ENCODE data around the gene IQCH.

Gene IQCH

DNA sequence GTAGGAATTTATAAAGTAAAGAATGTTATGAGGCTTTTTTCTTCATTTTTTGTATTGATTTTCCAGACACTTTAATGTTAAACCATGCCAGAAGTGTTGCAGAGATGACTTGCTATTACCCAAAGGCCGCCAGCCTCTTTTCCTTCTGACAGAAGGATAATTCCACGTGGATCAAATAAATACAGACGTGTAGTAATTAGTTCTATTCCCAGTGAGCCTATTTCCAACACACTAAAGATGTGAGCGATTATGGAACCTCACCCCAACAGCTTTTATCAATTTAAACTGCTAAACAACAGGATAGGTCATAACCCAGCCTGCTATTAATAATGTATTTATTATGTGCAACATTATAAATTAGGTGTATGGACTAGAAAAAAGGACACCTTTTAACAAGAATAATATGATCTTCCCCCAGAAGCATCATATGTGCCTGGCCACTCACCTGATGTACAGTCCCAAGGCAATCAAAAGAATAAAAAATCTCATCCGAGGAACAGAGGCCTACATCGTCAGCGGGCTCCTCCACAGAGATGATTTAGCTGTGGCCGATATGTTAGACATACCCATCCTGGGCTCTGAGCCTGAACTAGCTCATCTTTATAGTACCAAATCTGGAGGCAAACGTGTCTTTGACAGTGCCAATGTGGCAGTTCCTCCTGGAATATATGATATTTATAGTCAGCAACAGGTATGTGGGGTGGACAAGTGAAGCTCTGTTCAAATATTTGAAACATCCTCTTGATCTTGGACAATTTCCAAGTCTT lies 140.5 kb downstream of the IQCH start:
- DNase-seq (ENCODE audit: low spot score), result no peak

DNA sequence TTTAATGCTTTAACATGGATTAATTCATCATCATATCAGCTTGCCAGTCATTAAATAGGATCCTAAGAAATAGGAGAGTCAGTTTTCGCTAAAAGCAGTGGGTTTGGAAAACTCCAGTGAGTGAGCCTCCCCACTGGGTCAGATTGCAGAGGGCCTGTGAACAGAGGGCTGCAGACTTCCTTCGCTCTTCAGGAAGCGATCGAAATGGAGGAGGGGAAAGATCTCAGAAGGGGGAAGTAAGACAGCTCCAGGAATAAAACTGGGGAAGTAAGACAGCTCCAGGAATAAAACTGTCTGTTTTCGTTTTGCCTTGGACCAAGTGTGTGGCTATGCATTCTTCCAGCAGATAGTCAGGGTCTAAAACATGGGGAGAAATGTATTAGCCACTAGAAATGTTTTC lies 141.5 kb downstream of the IQCH start:
- DNase-seq (ENCODE audit: low spot score), result no peak

DNA sequence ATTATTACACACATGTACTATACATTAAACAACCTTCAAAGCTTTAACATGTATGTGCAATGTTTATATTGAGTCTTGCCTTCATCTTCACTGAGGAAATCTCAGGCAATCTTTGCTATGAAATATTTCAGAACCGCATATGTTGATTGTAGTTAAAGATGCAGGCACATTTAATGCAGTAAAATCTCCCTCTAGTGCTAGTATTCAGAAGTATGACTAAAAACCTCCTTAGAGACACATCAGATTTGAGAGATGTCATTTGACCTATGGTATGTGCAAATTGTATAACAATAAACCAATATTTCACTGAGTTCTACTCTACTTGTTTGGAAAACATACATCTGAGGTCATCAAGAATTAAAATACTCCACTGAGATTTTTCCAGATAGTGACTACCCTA lies 142.6 kb downstream of the IQCH start:
- DNase-seq (ENCODE audit: low spot score), result no peak

DNA sequence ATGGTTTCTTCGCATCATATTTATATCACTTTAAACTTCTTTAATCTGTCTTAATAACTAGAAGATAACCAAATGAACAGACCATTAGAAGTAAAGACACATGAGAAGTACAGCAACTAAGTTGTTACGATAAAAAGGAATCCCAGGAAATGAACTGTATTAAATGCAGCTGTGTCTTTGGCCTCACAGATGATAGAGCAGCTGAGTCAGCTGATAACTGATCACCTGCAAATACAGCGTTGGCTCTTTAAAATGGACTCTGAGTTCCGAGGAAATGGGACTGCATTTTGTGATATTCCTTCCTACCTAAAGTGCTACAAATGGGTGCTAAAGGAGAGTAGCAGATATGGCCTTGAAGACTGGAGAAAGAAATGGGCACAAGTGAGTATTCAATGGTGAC lies 145.3 kb downstream of the IQCH start:
- no peak for DNase-seq (ENCODE audit: low spot score)

DNA sequence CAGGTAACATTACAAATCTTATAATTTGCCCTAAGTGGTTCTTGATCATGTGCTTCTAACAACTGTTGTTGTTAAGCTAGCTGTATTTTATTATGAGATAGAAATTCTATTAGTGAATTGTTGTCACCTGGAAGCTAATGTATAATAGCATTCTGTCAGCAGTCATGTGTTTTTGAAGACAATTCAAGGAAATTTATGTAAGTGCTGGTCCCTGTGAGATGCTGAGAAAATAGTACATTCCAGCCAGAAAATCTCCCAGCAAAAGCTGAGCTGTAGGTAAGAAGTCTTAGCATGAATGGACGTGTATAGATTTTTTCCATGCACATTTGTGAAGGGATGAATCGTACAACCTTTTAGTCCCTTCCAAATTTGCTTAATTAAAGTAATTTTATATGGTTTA lies 146.3 kb downstream of the IQCH start:
- no peak for DNase-seq (ENCODE audit: low spot score)

DNA sequence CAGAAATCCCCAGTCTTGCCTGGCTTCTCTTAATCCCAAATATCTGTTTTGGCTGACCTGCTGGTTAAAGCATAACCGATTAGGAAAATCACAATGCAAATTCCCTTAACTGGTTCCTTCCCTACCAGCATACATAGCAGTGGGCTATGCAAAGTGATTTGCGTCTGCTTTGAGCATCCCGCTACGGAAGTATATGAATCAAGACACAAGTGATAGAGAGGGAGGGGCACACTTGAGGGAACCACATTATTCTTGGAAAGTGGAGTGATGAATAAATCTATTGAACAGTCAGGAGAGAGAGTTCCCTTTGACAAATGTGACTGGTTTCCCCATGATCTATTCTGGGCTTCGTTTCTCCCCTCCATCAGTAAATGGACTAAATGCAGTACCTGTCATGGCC lies 146.8 kb downstream of the IQCH start:
- DNase-seq (ENCODE audit: low spot score), result no peak

DNA sequence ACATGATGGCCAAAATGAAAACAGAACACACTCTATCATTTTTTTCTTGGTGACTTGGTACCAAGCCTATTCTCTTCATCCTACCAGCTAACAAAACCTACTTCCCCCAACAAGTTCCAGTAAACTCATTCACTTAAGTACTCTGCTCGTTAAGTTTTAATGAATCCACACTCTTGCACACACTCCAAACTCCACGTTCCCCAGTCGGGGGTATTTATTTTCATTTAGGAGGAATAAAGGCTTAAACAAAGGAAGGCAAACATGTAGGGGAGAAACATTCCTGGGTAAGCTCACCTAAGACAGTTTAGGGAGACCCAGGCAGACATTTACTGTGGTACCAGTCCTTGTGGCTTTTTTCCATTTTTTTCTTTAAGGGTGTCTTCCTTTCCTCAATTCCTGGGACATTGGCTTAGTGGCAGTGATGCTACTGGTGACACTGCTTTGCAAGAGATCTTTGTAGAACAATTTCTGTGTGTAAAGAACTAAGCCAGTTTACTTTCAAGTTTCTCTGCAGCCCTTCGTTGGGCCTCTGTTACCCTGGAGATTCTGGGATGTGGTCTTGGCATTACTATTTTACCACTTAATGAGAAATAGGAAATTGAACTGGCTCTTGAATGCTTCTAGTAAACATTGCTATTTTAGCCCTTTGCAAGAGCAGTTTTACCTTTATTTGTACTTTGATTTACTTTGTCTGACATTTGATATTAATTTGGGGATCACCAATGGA lies 149.0 kb downstream of the IQCH start:
- no peak for DNase-seq (ENCODE audit: low spot score)

DNA sequence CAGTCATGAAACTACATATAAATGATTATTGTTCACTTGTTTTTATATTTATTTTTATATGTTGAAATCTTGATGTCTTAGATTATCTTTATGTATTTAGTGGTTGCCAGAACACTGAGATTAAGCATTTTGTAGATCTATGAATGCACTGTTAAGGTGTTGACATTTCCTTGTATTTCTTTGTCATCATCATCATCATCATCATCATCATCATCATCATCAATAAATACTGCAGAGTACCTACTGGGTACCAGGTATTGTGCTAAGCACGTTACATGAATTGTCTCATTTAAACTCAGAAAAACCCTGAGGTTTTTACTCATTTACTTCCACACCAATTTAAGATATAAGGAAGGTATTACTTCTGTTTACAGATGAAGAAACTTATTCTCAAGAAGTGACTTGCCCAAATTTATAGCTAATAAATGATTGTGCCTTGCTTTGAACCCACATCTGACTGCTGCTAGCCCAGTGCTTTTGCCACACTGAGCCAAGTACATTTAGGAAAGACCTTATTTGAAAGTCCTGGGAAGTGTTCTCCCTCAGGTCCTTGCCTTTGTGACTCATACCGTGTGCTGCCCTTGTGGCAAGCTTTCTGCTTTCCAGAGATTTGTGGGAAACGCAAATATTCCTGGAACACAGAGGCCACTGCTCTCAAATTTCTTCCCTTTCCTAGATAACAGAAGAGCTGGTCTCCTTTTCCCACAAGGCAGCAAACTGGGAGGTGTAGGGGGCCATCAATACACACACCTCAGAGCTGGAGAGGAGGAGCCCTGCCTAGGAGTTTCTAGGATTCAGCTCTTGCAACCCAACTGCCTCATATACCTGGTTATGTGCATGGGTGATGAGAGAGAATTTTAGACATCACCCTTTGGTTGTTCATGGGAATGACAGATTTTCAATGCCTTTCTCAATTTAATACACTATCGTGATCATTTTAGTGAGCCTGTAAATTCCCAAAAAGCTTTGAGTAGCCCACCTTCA lies 150.9 kb downstream of the IQCH start:
- DNase-seq (ENCODE audit: low spot score), result no peak

DNA sequence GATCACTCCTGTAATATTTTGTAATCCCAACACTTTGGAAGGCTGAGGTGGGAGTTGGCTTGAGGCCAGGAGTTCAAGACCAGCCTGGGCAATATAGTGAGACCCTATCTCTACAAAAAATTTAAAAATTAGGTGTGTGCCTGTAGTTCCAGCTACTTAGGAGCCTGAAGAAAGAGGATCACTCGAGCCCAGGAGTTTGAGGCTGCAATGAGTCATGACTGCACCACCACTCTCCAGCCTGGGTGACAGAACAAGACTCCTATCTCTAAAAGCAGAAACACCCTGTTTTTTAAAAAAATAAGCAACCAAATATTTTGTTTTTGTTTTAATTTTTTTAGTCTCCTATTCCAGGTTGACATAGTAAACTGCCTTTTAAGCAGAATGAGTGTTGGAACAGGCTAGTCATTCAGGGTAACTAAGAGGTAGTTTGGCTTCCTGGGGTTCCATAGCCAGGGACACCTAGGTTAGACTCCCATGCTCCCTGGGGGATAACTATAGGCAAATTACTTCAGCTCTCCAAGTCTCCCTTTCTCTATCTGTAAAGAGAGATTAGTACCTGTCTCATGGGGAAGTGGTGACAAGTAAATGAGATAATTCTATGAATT lies 151.8 kb downstream of the IQCH start:
- no peak for DNase-seq (ENCODE audit: low spot score)

DNA sequence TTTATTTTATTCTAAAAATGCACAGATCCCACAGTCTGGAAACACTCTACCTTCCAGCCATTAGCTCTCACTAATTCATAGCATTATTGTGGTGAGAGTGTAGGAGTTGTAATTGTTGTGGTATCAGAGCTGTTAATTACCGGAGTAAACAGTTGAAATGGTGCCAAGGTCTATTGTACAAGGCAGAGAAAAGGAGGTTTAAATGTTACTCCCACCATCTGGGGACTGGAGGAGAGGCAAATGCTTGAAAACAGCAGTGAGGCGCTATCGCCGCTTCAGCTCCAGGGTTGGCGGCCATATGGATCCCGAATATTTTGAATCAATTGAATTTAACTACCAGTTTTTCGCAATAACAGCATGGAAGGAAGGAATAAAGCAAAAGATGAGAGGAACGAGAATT lies 153.2 kb downstream of the IQCH start:
- no peak for DNase-seq (ENCODE audit: low spot score)

DNA sequence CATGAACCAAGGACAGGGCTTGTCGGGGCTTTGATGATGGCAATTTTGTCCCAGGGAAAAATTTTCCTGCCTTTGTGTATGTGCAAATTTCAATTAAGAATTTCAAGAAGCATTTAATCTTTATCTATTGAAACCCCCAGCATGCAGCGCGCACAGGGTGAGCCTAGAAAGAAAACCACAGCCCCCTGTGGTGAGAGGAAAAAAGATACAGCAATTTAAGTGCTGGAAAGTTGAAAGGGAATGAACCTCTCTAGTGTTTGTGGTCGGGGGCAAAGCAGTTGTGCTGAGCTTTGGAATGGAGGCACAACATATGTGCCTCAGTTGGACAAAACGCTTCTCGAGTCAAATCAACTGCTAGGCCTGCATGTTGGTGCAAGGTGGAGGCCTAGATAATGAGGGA lies 154.6 kb downstream of the IQCH start:
- no peak for DNase-seq (ENCODE audit: low spot score)

DNA sequence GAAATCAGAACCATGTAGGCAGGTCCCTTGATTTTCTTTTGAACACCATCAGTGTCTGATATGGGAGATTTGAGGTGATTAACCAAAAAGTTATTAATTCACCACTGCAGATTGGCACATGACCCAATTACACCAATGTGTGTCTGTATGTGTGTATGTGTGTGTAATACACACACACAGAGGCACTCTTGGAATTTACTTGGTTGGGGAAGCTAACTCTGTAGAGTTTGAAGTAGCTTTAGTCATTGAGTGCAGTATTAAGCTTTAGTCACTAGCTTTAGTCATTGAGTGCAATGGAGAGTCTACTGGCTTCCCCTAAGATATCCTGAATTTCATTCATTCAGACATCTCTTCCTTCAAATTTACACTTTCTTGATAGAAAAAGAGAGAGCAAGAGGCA lies 156.9 kb downstream of the IQCH start:
- DNase-seq (ENCODE audit: low spot score), result no peak

DNA sequence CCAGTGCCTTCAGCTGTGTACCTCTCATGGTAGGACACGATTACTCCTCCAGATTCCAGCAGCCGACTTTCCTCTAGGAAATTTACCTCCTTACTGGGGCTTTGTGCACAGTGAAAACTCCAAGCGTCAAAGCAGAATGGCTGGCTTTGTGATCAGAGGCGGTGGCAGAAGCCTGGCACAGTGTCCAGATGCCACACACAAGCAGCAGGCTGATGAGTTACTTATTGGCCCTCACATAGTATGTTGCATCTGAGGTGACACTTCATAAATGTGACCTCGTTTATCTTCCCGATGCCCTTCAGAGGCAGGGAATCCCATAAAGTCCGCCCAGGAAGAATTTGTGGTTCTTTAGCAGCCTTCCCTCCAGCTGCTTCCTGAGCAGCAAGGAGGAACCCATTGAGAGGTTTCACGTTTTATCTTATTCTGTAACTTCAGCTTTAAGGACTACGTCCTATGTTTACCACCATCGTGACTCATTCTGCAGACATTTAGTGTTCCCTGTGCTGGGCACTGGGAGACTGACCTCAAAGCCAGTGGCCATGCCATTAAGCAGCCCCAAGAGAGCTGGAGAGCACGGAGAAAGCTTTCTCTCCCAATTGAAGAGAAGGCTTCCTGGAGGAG lies 159.3 kb downstream of the IQCH start:
- no peak for DNase-seq (ENCODE audit: low spot score)

DNA sequence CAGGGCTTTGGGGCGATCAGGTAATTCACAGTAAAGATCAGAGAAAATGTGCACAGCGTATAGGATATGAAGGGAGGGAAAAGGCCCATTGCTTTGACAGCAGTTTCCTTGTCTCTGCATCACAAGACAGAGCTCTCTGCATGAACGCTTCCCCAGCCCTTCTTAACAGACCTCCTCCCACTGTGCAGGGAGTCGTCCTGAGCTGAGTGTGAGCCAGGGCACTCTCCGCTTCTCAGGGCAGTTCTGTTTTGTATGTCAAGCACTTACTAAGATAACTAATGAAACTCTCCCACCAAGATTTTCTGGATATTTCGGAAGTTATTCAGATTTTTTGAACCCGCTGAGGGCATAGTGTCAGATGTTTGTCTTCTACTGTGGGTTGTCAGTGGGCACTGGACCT lies 160.6 kb downstream of the IQCH start:
- no peak for DNase-seq (ENCODE audit: low spot score)

DNA sequence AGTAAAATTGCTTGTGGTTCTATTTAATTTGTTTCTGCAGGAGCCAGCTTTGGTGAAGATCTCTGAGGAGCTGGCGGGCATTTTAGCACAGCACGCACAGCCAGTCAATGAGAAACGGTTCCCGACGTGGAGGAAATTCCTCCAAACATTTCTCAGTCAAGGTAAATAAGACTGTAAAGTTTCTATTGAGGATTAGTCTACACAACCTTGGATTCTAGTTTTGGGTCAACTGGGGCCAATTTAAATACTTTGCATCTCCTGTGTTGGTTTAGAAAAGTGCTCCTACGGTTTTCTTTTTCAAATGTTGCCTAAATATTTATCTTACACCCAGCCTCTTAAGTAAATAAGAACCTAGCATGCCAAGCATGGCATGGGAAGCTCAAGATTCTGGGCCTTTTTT lies 162.3 kb downstream of the IQCH start:
- no peak for DNase-seq (ENCODE audit: low spot score)

DNA sequence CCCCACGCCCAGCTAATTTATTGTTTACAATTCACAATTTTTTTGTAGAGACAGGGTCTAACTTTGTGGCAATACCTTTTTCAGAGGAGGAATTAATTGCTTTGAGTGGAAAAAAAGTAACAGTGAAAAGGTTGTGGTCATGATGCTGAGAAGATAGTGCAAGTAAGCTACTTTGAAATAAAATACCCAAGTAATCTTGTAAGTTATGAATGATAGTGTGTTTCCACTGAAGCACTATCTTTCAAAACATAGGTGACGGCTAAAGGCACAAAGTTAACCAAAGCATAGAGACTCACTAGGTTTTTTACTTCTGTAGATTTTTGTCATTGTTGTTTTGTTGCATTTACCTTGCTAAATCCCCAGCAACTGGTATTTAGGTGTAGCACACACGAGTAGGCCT lies 165.1 kb downstream of the IQCH start:
- DNase-seq (ENCODE audit: low spot score), result no peak

DNA sequence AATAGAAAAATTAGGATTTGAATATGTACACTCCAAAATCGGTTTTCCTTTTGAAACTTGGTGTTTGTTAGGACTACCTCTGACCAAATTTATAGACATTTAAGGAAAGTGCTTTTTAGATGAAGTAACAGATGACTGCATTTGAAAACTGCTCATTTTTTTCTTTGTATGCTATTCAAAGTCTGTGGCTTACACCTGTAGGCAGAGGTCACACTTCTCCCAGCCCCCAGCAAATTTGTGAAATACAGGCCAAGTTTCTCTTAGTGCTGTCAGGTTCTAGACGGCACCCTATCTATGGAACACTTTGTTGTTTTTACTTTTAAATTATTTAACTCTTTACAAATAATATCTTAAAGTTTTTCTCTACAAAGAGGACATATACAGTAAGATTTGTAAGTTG lies 165.6 kb downstream of the IQCH start:
- no peak for DNase-seq (ENCODE audit: low spot score)

DNA sequence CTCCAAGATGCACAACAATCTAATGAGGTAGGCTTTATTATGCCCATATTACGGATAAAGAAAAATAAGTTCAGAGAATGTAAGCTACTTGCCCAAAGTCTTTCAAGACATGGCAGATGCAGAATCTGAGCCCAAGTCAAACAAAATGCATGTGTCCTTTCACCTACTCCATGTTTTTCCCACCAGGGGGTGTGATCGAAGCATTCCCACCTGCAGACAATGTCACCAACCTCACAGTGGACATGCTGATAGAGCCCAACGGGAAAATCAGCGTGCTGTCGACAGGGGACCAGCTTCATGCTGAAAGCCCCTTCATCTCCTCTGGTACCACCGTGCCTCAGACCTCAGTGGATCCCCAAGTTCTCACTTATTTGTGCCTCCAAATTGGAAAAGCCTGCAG lies 166.5 kb downstream of the IQCH start:
- DNase-seq (ENCODE audit: low spot score), result no peak

DNA sequence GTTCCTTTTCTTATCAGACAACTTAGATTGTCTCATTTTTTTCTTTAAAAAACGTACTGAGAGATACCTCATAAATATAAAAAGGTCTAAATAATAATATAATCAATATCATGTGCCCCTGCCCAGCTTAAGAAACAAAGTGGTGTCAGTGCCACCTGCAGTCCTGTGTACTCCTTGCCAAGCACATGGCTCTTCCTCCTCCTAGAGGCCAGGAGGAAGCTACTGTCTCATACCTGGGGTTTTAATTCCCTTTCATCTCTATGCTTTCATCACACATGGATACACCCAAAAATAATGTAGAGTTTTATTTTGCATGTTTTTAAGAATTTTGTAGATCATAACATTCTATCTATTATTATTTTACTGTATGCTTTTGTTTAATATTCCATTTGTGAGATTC lies 167.7 kb downstream of the IQCH start:
- DNase-seq (ENCODE audit: low spot score), result no peak

DNA sequence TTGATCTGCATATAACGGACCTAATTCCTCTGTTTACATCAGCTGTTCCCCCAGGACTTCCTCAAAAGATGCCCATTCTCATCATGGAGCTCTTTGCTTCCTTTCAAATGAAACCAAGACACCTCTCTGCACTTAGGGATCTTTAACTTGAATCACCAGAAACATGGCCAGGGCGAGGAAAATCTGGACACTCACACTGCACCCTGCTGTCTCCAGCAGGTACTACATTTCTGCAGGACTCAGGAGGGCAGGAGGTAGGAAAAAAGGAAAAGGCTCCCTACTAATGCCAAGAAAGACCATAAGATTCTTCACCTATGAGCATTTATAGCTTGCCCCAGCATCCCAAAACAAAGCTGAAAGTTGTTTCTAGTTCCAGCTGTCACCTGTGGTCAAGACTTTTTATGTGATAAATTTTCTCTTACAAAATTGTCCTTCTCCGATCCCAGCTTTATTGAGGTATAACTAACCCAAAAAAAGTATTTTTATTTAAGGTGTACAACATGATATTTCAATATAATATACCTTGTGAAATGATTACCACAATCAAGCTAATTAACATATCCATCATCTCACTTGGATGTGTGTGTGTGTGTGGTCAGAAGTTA lies 179.0 kb downstream of the IQCH start:
- DNase-seq (ENCODE audit: low spot score), result peak; percentile 44
